ENCODE results near the gene TUNAR. TPM values are rescaled to one million over a fixed set of nuclear protein-coding genes. Genes with fewer than 3 reads are reported as not detected.

The TUNAR gene
- total RNA-seq, 2 experiments from 2014 or later: not detected

DNA sequence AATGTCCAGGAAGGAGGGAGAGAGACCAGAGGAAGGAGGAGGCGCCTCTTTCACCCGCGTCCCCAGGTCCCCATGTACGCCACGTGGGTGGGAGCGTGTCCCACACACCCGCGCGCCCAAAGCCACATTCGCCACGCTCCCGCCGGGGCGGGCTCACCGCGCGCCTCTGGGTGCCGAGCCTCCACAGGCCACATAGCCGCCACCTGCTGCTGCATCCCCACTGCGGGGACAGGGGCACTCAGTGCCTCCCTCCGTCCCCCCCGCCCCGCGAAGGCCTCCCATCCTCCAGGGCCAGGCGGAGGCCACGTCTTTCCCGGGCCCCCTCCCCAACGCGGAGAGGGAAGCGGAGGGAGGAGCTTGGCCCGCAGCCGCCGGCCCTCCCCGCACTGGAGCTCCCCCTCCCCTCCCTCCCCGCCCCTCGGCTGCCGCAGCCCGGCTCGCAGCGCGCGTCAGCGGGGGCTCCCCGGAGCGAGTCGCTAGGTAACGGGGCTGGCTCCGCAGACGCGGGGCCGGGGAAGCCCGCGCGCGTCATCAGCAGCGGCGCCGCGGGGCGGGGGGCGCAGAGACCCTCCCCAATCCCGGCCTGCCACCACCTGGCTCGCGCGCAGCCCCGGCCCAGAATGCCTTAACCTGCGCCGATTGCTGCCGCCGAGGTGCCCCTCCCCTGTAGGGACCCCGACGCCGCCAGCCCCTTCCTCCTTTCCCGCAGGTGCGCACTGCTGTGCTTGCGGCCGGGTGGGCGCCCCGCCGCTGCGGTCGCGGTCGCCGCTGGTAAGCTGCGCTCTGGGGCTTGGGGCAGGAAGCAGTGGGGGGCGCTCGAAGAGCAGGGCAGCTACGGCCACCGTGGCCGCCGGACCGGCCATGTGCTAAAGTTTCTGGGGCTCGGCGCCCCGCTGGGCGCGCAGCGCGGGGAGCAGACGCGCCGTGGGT lies 536 bp upstream of the TUNAR start:
- DNase-seq (peak in 1 of 14 experiments; percentile 1), ATAC-seq (ENCODE audit: poor library complexity) (no peak)
- intact Hi-C loops (cut with DNase I, micrococcal nuclease): no loop called here
- no peaks in the 10 kb centered on the region for H3K36me3 ChIP-seq (ENCODE audit: insufficient read depth, low read length)
- H3K4me3 ChIP-seq (ENCODE audit: low read length): no peak overlapping the region
- peaks cover 26 to 58% of the 10 kb centered on the region in 2 experiments for H3K27me3 ChIP-seq (ENCODE audit: control insufficient read depth in 1 of 2, insufficient read depth in 2 of 2, low read length in 2 of 2)
- no peaks in the 10 kb centered on the region for H3K4me1 ChIP-seq (ENCODE audit: insufficient read depth, low read length)
- peaks cover 6% of the 10 kb centered on the region for H3K4me1 Mint-ChIP-seq (ENCODE audit: low read depth)
- no peak overlapping the region for H3K27ac Mint-ChIP-seq
- H3K4me3 Mint-ChIP-seq: no peak overlapping the region
- H3K9me3 ChIP-seq (ENCODE audit: control insufficient read depth in 1 of 2, insufficient read depth in 1 of 2, low read length in 2 of 2): peaks cover 0 to 5% of the 10 kb centered on the region in 2 experiments
- POLR2A ChIA-PET: no interaction called here
- no peaks in the 10 kb centered on the region for H3K36me3 Mint-ChIP-seq (ENCODE audit: low read depth)
- no peak overlapping the region for H3K27ac ChIP-seq (ENCODE audit: low read depth in 1 of 2, low read length in 2 of 2)
- H3K27me3 Mint-ChIP-seq: peaks cover 79% of the 10 kb centered on the region
- CTCF ChIA-PET: no interaction called here
- TF ChIP-seq, protein P1, sequence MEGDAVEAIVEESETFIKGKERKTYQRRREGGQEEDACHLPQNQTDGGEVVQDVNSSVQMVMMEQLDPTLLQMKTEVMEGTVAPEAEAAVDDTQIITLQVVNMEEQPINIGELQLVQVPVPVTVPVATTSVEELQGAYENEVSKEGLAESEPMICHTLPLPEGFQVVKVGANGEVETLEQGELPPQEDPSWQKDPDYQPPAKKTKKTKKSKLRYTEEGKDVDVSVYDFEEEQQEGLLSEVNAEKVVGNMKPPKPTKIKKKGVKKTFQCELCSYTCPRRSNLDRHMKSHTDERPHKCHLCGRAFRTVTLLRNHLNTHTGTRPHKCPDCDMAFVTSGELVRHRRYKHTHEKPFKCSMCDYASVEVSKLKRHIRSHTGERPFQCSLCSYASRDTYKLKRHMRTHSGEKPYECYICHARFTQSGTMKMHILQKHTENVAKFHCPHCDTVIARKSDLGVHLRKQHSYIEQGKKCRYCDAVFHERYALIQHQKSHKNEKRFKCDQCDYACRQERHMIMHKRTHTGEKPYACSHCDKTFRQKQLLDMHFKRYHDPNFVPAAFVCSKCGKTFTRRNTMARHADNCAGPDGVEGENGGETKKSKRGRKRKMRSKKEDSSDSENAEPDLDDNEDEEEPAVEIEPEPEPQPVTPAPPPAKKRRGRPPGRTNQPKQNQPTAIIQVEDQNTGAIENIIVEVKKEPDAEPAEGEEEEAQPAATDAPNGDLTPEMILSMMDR (IDR thresholded peaks at IDR 0.05): no peak
- H3K9me3 Mint-ChIP-seq: no peaks in the 10 kb centered on the region

DNA sequence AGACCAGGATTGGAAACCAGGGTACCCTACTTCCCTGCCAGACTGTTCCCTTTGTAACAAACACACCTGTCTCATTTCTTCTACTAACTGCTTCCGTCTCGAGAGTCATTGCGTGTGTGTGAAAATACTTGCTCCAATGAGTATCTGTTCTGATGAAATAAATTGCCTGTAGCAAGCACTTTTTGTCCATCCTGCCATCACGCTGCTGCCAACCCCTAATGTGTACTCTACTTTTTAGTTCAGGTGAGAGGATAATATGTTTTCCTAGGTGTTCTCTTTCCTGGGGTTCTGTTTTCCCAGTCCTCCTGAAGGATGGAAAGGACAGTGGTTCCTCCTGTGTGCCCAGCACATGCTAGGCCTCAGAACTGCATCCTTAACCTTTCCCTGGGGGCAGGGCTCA lies 1.0 kb downstream of the TUNAR start:
- no peak overlapping the region for H3K27ac Mint-ChIP-seq
- no peaks in the 10 kb centered on the region for H3K4me1 ChIP-seq (ENCODE audit: insufficient read depth, low read length)
- H3K9me3 Mint-ChIP-seq: no peaks in the 10 kb centered on the region
- H3K27ac ChIP-seq (ENCODE audit: low read depth in 1 of 2, low read length in 2 of 2): no peak overlapping the region
- H3K4me3 ChIP-seq (ENCODE audit: low read length): no peak overlapping the region
- no peaks in the 10 kb centered on the region for H3K36me3 Mint-ChIP-seq (ENCODE audit: low read depth)
- peaks cover 78% of the 10 kb centered on the region for H3K27me3 Mint-ChIP-seq
- intact Hi-C loops (cut with DNase I, micrococcal nuclease): no loop called here
- no peak overlapping the region for H3K4me3 Mint-ChIP-seq
- ChIA-PET POLR2A (no interaction called here), CTCF (no interaction called here)
- DNase-seq (no peak), ATAC-seq (ENCODE audit: poor library complexity) (no peak)
- H3K9me3 ChIP-seq (ENCODE audit: control insufficient read depth in 1 of 2, insufficient read depth in 1 of 2, low read length in 2 of 2): peaks cover 0 to 5% of the 10 kb centered on the region in 2 experiments
- H3K27me3 ChIP-seq (ENCODE audit: control insufficient read depth in 1 of 2, insufficient read depth in 2 of 2, low read length in 2 of 2): peaks cover 26 to 58% of the 10 kb centered on the region in 2 experiments
- H3K4me1 Mint-ChIP-seq (ENCODE audit: low read depth): peaks cover 6% of the 10 kb centered on the region
- TF ChIP-seq, protein P1 (IDR thresholded peaks at IDR 0.05): no peak
- no peaks in the 10 kb centered on the region for H3K36me3 ChIP-seq (ENCODE audit: insufficient read depth, low read length)

- Histone ChIP-seq H3K27me3 (ENCODE audit: control insufficient read depth in 1 of 2, insufficient read depth in 2 of 2, low read length in 2 of 2) (peaks cover 0 to 10% of the 10 kb centered on the region in 2 experiments), H3K36me3 (ENCODE audit: insufficient read depth, low read length) (no peaks in the 10 kb centered on the region), H3K4me1 (ENCODE audit: insufficient read depth, low read length) (no peaks in the 10 kb centered on the region), H3K9me3 (ENCODE audit: control insufficient read depth in 1 of 2, insufficient read depth in 1 of 2, low read length in 2 of 2) (no peaks in the 10 kb centered on the region), H3K27ac (ENCODE audit: low read depth in 1 of 2, low read length in 2 of 2) (no peak overlapping the region), H3K4me3 (ENCODE audit: low read length) (no peak overlapping the region)
- H3K36me3 Mint-ChIP-seq (ENCODE audit: low read depth): no peaks in the 10 kb centered on the region
- H3K27ac Mint-ChIP-seq: no peak overlapping the region
- DNase-seq (no peak), ATAC-seq (ENCODE audit: poor library complexity) (no peak)
- no peaks in the 10 kb centered on the region for H3K4me1 Mint-ChIP-seq (ENCODE audit: low read depth)
- ChIA-PET POLR2A (no interaction called here), CTCF (no interaction called here)
- H3K9me3 Mint-ChIP-seq: no peaks in the 10 kb centered on the region
- peaks cover 72% of the 10 kb centered on the region for H3K27me3 Mint-ChIP-seq
- TF ChIP-seq, protein P1 (IDR thresholded peaks at IDR 0.05): no peak
- intact Hi-C loops (cut with DNase I, micrococcal nuclease): no loop called here
- no peak overlapping the region for H3K4me3 Mint-ChIP-seq
Observed at GRCh38 chr14:95884377-95884776, 7.7 kb downstream of the TUNAR start.

Data from CD4-positive, alpha-beta T cell (primary cell).